GM21390 (cell line): ENCODE data around the gene SEC14L2.
"Not testable (repeated sequence)": the region's sequence is repeated elsewhere in the genome, so short reads cannot be mapped to it uniquely, and the experiment has no call there.

Source experiments
- ATAC-seq: cut with Tn5 transposase; IDR thresholded peaks from one replicate; pipeline ENCODE4 v1.9.1; 2021; ENCODE audit not compliant: unreplicated experiment

The SEC14L2 gene

DNA sequence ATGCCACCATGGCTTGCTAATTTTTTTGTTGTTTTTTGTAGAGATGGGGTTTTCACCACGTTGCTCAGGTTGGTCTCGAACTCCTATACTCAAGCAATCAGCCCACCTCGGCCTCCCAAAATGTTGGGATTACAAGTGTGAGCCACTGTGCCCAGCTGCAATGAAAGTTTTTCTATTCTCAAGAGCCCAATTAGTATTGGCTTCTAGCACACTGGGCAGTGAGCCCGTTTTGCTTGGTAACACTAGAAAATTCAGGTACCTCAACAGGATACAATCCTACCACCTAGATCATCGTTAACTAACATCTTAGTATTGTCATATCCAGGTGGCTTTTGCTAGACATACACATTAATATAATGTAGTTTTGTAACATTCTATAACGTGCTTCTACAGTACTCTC, 56.0 kb downstream of the SEC14L2 start:
- no peak for ATAC-seq

DNA sequence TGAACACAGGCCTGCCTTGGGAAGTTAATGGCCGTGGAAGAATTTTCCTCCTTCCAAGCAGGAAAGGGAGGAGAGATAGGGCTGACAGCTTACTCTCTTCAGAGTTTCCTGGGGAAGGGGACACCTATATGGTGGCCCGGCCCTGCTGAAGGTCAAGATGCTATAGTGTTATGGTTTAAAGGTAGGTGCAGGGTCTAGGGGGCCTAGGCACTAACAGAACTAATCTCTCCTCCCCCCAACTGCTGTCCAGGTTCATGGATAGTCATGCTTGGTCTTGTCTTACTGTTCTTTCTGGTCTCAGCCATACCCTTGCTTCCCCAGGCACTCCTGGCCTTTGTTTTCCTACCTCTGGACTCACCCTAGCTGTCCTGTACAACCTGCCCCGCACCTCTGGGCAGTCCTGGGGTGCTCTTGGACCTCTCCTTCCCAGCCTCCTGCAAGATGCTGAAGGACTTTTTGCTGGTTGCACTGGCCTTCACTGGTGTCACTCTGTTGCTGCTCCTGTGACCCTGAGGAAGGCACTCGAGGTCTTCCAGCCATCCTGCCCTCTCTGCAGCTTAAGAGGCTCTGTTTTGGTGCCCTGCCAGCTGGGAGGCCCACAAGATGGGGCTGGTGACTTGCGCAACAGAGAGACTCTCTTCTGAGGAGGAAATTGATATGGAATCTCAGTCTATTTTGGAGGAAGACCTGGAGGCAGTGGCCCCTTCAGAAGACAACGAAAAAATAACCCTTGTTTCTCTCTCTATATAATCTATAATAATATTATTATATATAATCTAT, 57.1 kb downstream of the SEC14L2 start:
- ATAC-seq = no peak

DNA sequence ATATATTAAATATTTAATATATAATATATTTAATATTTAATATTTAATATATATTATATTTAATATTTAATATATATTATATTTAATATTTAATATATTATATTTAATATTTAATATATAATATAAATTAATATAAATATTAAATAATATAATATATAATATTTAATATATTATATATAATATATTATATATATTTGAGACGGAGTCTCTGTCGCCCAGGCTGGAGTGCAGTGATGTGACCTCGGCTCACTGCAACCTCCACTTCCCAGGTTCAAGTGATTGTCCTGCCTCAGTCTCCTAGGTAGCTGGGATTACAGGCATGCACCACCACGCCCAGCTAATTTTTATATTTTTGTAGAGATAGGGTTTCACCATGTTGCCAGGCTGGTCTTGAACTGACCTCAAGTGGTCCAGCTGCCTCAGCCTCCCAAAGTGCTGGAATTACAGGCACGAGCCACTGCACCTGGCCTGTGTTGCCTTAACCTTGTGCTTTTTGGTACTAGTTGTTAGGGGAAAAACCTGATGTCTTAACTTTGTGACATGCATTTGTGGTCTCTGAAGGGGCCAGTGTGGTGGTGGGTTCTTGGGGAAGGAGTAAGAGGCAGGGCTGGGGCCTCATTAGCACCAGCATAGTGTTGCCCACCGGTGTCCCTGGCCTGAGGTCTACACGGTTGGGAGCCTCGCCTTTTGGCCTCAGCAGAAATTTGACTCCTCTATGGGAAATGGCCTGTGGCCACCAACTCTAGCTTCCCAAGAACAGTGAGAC, 58.4 kb downstream of the SEC14L2 start:
- ATAC-seq = no peak

DNA sequence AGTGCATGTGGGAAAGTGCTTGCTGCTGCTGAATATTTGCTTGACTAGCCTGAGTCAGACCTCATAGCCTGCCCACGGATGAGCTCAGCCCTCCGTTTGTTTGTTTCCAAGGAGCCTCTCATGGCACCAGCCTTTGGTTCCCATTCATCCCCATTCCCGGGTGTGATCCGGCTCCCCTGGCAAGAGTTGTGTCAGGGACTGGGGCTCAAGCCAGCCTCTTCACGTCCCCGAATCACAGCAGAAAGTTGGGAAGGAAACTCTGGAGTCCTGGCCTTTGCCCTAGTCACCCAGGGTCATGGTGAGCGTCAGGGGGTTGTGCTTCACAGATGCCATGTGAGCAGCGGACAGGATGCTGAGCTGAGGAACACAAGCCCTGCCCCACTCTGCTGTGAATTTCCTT, 61.2 kb downstream of the SEC14L2 start:
- ATAC-seq = no peak

DNA sequence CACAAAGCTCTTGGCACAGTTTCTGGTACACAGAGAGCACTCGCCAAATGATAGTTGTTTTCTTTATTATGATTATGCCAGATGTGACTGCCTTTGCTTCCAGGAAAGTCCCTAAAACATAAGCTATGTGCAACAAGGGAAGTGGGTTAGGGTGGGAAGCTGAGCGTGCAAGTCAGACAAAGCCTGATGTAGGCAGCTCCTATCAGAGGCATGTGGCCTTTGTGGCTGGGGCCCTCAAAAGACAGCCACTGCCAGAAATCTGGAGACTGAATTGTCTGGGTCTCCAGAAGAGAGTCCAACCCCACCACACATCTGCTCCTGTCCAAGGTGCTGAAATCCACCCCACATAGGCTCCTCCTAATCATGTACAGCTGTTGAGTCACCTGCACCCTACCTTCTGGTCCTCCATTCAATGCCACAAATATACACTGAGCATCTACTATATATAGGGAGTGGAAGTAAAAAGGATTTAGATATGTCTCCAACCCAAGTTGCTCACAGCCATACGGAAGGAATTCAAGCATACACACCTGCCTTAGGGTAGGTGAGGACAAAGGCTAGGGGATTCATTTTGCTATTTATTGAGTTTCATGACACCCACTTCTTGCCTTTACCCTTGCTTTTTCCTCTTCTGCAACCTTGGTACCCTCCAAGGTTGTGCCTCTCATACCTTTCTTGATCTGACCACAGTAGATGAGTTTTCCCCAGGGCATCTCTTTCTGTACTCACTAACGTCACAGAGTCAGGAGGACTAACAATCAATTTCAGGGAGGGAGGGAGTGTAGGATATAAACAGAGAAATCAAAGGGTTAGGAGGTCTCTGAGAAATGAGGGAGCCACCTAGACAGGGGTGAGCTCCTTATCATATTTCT, 62.6 kb downstream of the SEC14L2 start:
- ATAC-seq = no peak

DNA sequence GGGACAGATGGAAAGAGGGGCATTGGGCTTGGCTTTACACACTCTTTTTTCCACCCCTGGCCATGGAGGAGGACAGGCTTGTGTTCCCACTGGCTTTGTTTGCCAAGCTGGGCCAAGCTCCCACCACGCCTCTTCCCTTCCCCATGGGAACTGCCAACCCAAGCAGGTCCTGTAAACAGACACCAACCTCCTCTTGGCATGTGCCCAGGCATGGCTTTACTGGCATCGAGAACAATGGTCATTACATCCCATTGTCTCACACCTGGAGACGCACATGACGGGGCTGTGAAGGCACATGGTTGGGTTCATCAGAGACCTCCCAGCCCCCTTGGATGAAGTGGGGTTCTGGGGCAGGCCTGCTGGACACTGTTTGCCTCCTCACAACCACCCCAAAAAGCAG, 63.3 kb downstream of the SEC14L2 start:
- ATAC-seq = no peak

DNA sequence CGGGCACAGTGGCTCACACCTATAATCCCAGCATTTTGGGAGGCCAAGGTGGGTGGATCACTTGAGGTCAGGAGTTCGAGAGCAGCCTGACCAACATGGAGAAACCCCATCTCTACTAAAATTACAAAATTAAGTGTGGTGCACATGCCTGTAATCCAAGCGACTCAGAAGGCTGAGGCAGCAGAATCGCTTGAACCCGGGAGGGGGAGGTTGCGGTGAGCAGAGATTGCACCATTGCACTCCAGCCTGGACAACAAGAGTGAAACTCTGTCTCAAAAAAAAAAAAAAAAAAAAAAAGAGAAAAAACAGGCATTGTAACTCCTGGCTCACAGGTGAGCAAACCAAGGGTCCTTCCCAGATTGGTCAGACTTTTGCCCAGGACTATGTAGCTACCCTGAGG, 63.7 kb downstream of the SEC14L2 start:
- ATAC-seq = not testable (repeated sequence)

DNA sequence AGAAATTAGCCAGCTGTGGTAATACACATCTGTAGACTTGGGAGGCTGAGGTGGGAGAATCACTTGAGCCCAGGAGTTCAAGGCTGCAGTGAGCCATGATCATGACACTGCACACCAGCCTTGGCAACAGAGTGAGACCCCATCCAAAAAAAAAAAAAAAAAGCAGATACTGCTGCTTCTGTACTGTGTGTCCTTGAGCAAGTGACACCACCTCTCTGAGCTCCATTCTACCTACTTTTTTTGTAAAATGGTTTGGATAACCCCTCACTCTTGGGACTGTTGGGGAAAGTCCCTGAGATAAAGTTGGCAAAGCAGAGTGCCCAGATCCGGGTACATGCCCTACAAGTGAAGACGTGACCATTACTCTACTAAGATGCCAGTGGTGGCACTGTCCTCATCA, 72.3 kb downstream of the SEC14L2 start:
- ATAC-seq = no peak

DNA sequence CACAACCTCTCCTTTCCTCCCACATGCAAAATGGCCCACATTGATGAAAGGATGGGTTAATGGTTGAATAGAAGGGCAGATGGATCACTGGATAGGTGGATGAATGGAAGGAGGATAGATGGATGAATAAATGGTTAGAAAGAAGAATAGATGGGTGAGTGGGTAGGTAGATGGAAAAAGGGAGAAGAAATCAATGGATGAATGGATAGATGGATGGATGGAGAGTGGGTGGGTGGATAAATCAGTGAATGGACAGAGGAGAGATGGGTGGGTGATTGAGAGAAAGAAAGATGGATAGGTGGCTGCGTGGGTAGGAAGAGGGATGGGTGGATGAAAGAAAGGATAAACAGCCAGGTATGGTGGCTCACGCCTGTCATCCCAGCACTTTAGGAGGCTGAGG, 73.8 kb downstream of the SEC14L2 start:
- ATAC-seq = no peak

DNA sequence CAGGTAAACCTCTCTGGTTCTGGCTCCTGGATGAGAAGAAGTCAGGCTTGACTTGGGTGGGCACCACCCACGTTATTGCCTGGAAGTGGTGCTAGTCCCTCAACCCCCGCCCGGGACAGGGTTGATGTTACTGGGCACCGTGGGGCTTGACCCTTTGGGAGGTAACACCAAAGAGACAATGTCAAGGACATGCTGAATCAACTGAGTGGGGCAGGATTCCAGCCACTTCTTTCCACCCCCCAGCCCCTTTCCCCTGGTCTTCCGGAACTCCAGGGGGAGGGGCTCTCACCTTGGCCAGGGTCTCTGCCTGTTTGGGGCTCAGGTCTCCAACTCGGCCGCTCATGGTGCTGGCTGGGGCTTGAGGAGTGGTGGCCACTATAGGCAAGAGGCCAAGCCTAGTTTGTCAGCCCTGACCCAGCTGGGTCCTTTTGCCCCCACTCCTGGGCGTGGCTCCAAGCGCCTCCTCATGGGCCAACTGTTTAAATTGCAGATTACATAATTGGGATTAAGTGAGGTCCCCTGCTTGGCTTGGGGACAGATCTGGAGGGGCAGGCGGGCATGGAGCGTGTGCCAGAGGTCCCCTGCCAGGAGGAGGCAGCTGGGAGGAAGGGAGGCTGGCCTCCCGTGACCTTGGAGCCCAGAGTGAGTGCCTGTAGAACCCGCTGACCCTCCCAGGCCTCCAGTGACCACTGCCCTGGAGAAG, 74.9 kb downstream of the SEC14L2 start, which contains the start of gene SEC14L3:
TSS of gene SEC14L3 (minus strand) at position 402 of the 703 bp plus-strand sequence. CDS start at position 343, 59 bp downstream.
- no peak for ATAC-seq

DNA sequence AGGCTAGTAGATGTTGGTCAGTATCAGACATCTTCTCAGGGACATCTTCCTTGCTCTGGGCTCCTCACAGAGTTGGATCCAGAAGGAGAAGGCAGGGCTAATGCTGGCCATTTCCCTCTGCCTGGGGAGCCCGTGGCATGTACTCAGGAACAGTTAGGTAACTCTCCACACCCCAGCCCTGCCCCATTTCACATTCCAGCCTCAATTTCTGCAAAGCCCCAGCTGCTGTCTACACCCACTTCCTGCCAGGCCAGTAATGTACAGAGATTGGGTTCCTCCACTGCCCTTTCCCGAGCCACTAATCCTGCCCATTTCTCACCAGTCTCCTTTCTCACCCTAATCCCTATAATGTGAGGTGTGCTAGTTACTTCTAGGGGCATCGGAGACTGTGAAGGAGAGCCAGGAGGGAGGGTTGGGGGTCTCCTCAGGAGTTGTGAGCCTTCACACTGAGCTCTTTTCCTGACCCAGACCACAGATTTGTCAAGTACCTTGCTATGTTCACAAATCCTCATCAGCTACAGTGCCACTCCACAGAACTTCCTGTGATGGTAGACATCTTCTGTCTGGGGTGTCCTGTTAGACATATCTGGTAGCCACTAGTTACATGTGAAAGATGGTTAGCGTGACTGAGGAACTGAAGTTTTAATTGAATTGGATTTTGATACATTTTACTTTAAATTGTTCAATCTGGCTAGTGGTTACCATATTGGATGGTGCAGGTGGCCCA, 76.3 kb downstream of the SEC14L2 start:
- no peak for ATAC-seq

DNA sequence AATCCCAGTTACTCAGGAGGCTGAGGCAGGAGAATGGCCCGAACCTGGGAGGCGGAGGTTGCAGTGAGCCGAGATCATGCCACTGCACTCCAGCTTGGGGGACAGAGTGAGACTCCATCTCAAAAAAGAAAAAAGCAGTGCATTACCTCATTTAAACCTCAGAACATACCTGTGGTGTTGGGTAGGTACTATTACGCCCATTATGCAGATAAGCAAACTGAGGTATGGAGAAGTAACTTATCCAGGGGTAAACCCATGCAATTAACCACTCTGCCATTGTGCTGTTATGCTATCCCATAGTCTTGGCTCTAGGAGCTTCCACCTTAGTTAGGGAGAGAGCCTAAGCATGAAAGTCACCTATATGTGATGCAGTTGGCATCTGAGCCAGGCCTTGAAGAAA, 77.3 kb downstream of the SEC14L2 start:
- no peak for ATAC-seq
